ENCODE results near the gene CA9. TPM values are rescaled to one million over a fixed set of nuclear protein-coding genes. Genes with fewer than 3 reads are reported as not detected.

CA9 gene
- total RNA-seq = not detected in 2 replicates

GRCh38 chr9:35673132-35674024 is at the start of gene CA9:
Gene CA9 (plus strand): TSS chr9:35673928. CDS start chr9:35673960, 32 bp downstream.

GRCh38 chr9:35650341-35651158 is 23.2 kb upstream of the CA9 start, which contains the start of gene SIT1:
Gene SIT1 (minus strand): TSS chr9:35650931. CDS start chr9:35650853, 78 bp downstream.

GRCh38 chr9:35657546-35658136 is 16.1 kb upstream of the CA9 start, which contains the start of gene RMRP:
Gene RMRP (minus strand): TSS chr9:35658019.

GRCh38 chr9:35658137-35658967 is 15.4 kb upstream of the CA9 start, which contains the start of gene CCDC107:
Gene CCDC107 (plus strand): TSS chr9:35658292. CDS start chr9:35658380, 88 bp downstream.

GRCh38 chr9:35664531-35665470 is 8.9 kb upstream of the CA9 start, which contains the start of gene ARHGEF39:
Gene ARHGEF39 (minus strand): TSS chr9:35665195. CDS start chr9:35665169, 26 bp downstream.

GRCh38 chr9:35689542-35690293 is 16.0 kb downstream of the CA9 start, which contains the start of gene TPM2:
Gene TPM2 (minus strand): TSS chr9:35689925. CDS start chr9:35689817, 108 bp downstream.

Other genes with a start within 250 kb of the CA9 start
- gene RUSC2, start 183.8 kb upstream of the CA9 start, total RNA-seq = 18.2 and 22.1 TPM in 2 replicates
- 8.2 and 9.6 TPM in 2 replicates for gene TESK1, start 68.7 kb upstream of the CA9 start, total RNA-seq
- gene CD72, start 55.5 kb upstream of the CA9 start, total RNA-seq = 1.1 TPM in 2 replicates
- gene SIT1, start 23.0 kb upstream of the CA9 start, total RNA-seq = 0.25 and 0.53 TPM in 2 replicates
- gene RMRP, start 15.9 kb upstream of the CA9 start, total RNA-seq = 33,640 and 43,179 TPM in 2 replicates
- 16.1 and 19.0 TPM in 2 replicates for gene CCDC107, start 15.6 kb upstream of the CA9 start, total RNA-seq
- gene ARHGEF39, start 8.7 kb upstream of the CA9 start, total RNA-seq = 0.44 and 0.53 TPM in 2 replicates
- 805 and 904 TPM in 2 replicates for gene TPM2, start 16.0 kb downstream of the CA9 start, total RNA-seq
- gene TLN1, start 58.3 kb downstream of the CA9 start, total RNA-seq = 322 and 363 TPM in 2 replicates
- gene CREB3, start 58.7 kb downstream of the CA9 start, total RNA-seq = 79.8 and 82.0 TPM in 2 replicates
- 21.4 and 29.0 TPM in 2 replicates for gene GBA2, start 75.3 kb downstream of the CA9 start, total RNA-seq
- 13.6 and 17.5 TPM in 2 replicates for gene RGP1, start 75.4 kb downstream of the CA9 start, total RNA-seq
- gene MSMP, start 80.3 kb downstream of the CA9 start, total RNA-seq = 0.31 and 1.6 TPM in 2 replicates
- gene NPR2, start 117.7 kb downstream of the CA9 start, total RNA-seq = 21.5 and 34.6 TPM in 2 replicates
- gene SPAG8, start 138.3 kb downstream of the CA9 start, total RNA-seq = 1.7 TPM in 2 replicates
- gene HINT2, start 141.1 kb downstream of the CA9 start, total RNA-seq = 38.2 and 39.0 TPM in 2 replicates
- gene FAM221B, start 154.8 kb downstream of the CA9 start, total RNA-seq = not detected in 2 replicates
- gene TMEM8B, start 155.3 kb downstream of the CA9 start, total RNA-seq = 2.0 and 3.0 TPM in 2 replicates
- not detected in 2 replicates for gene OR13J1, start 196.5 kb downstream of the CA9 start, total RNA-seq
- gene HRCT1, start 232.3 kb downstream of the CA9 start, total RNA-seq = 1.3 and 2.2 TPM in 2 replicates
- 0.12 and 0.26 TPM in 2 replicates for gene SPAAR, start 235.6 kb downstream of the CA9 start, total RNA-seq